Measurements from ENCODE around the gene MCM5.

- TF ChIP-seq EZH2 (IDR thresholded peaks at IDR 0.05; ENCODE audit: insufficient read depth, poor library complexity, severe bottlenecking) (no peak), EZH2phosphoT487 (IDR thresholded peaks at IDR 0.05; ENCODE audit: insufficient read depth, low read depth) (no peak)
Observed at GRCh38 chr22:35442471-35442870, 42.5 kb downstream of the MCM5 start.
